ENCODE data around the gene METTL25. TPM values are rescaled to one million over a fixed set of nuclear protein-coding genes. Genes with fewer than 3 reads are reported as not detected.

METTL25 gene
- total RNA-seq, 1 experiment from 2014 or later = 6.3 TPM

DNA sequence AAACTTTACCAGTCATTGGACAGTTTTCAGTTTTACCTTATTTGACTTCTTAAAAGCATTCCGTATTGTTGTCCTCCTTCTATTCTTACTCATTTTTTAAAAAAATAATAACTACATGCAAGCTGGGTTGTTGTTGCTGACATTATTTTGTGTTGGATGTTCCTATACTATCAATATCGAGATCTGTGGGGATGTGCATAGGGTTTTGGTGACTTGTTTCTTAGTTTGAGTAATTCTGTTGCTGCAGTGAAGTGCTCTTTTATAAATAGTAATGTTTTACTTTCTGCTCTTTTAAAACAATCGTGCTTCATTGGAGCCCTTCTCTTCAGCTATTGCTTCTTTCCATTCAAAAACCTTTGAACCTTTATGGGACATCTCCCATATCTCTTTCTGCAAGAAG, 79.4 kb downstream of the METTL25 start (continued):
- TF ChIP-seq NR1H2 (CRISPR knock-in tag; IDR thresholded peaks at IDR 0.05) (no peak), ZNF121 (CRISPR knock-in tag; IDR thresholded peaks at IDR 0.05) (no peak), NFATC4 (CRISPR knock-in tag; IDR thresholded peaks at IDR 0.05) (no peak), CREM (CRISPR knock-in tag; IDR thresholded peaks at IDR 0.05) (no peak), ETV6 (CRISPR knock-in tag; IDR thresholded peaks at IDR 0.05) (no peak), TEAD4 (CRISPR knock-in tag; IDR thresholded peaks at IDR 0.05) (no peak)
- TF ChIP-seq, protein P1, sequence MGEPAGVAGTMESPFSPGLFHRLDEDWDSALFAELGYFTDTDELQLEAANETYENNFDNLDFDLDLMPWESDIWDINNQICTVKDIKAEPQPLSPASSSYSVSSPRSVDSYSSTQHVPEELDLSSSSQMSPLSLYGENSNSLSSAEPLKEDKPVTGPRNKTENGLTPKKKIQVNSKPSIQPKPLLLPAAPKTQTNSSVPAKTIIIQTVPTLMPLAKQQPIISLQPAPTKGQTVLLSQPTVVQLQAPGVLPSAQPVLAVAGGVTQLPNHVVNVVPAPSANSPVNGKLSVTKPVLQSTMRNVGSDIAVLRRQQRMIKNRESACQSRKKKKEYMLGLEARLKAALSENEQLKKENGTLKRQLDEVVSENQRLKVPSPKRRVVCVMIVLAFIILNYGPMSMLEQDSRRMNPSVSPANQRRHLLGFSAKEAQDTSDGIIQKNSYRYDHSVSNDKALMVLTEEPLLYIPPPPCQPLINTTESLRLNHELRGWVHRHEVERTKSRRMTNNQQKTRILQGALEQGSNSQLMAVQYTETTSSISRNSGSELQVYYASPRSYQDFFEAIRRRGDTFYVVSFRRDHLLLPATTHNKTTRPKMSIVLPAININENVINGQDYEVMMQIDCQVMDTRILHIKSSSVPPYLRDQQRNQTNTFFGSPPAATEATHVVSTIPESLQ (CRISPR knock-in tag; IDR thresholded peaks at IDR 0.05) = no peak

DNA sequence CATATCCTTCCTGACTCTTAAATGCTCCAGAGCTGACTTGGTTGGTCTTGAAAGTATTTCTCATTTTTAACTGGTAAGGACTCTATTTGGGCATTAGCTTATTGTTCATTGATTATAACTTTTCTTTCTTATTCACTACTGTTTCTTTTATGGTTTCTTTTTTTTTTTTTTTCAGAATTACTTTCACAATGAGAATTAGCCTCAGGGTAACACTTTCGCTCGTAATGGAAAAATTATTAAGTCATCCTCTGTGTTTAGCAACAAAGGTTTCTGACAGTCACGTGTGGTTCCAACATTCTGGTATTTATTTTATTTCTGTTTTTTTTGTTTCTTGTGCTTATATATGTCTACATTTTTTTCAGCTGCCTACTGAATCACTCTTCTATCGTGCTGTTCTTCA, 80.0 kb downstream of the METTL25 start:
- Mint-ChIP-seq H3K27ac (no peak overlapping the region), H3K36me3 (0 out of 2 replicates have a peak, but pooled peaks cover 2% of the 10 kb centered on the region), H3K4me1 (no peaks in the 10 kb centered on the region), H3K27me3 (ENCODE audit: low read depth) (no peaks in the 10 kb centered on the region), H3K4me3 (no peak overlapping the region), H3K9me3 (peaks cover 5% of the 10 kb centered on the region; the same call in 1 of the 2 replicates)
- ChIA-PET POLR2A (no interaction called here), CTCF (no interaction called here)
- ATAC-seq = no peak
- DNase-seq (ENCODE audit: low spot score) = no peak
- TF ChIP-seq MYBL2 (CRISPR knock-in tag; IDR thresholded peaks at IDR 0.05) (no peak), TEAD4 (CRISPR knock-in tag; IDR thresholded peaks at IDR 0.05) (no peak), TEAD1 (CRISPR knock-in tag; IDR thresholded peaks at IDR 0.05) (no peak), FOXP1 (CRISPR knock-in tag; IDR thresholded peaks at IDR 0.05; ENCODE audit: borderline replicate concordance) (no peak), FOXK1 (CRISPR knock-in tag; IDR thresholded peaks at IDR 0.05) (no peak), SOX15 (CRISPR knock-in tag; IDR thresholded peaks at IDR 0.05) (no peak), NFATC4 (CRISPR knock-in tag; IDR thresholded peaks at IDR 0.05) (no peak), NR2C2 (CRISPR knock-in tag; IDR thresholded peaks at IDR 0.05) (no peak)
- TF ChIP-seq, protein P2, sequence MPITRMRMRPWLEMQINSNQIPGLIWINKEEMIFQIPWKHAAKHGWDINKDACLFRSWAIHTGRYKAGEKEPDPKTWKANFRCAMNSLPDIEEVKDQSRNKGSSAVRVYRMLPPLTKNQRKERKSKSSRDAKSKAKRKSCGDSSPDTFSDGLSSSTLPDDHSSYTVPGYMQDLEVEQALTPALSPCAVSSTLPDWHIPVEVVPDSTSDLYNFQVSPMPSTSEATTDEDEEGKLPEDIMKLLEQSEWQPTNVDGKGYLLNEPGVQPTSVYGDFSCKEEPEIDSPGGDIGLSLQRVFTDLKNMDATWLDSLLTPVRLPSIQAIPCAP (CRISPR knock-in tag; IDR thresholded peaks at IDR 0.05) = no peak
- TF ChIP-seq, protein P3, sequence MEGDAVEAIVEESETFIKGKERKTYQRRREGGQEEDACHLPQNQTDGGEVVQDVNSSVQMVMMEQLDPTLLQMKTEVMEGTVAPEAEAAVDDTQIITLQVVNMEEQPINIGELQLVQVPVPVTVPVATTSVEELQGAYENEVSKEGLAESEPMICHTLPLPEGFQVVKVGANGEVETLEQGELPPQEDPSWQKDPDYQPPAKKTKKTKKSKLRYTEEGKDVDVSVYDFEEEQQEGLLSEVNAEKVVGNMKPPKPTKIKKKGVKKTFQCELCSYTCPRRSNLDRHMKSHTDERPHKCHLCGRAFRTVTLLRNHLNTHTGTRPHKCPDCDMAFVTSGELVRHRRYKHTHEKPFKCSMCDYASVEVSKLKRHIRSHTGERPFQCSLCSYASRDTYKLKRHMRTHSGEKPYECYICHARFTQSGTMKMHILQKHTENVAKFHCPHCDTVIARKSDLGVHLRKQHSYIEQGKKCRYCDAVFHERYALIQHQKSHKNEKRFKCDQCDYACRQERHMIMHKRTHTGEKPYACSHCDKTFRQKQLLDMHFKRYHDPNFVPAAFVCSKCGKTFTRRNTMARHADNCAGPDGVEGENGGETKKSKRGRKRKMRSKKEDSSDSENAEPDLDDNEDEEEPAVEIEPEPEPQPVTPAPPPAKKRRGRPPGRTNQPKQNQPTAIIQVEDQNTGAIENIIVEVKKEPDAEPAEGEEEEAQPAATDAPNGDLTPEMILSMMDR (IDR thresholded peaks at IDR 0.05) = no peak
- TF ChIP-seq, protein P4, sequence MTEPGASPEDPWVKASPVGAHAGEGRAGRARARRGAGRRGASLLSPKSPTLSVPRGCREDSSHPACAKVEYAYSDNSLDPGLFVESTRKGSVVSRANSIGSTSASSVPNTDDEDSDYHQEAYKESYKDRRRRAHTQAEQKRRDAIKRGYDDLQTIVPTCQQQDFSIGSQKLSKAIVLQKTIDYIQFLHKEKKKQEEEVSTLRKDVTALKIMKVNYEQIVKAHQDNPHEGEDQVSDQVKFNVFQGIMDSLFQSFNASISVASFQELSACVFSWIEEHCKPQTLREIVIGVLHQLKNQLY (CRISPR knock-in tag; IDR thresholded peaks at IDR 0.05) = no peak
- TF ChIP-seq, protein P5, sequence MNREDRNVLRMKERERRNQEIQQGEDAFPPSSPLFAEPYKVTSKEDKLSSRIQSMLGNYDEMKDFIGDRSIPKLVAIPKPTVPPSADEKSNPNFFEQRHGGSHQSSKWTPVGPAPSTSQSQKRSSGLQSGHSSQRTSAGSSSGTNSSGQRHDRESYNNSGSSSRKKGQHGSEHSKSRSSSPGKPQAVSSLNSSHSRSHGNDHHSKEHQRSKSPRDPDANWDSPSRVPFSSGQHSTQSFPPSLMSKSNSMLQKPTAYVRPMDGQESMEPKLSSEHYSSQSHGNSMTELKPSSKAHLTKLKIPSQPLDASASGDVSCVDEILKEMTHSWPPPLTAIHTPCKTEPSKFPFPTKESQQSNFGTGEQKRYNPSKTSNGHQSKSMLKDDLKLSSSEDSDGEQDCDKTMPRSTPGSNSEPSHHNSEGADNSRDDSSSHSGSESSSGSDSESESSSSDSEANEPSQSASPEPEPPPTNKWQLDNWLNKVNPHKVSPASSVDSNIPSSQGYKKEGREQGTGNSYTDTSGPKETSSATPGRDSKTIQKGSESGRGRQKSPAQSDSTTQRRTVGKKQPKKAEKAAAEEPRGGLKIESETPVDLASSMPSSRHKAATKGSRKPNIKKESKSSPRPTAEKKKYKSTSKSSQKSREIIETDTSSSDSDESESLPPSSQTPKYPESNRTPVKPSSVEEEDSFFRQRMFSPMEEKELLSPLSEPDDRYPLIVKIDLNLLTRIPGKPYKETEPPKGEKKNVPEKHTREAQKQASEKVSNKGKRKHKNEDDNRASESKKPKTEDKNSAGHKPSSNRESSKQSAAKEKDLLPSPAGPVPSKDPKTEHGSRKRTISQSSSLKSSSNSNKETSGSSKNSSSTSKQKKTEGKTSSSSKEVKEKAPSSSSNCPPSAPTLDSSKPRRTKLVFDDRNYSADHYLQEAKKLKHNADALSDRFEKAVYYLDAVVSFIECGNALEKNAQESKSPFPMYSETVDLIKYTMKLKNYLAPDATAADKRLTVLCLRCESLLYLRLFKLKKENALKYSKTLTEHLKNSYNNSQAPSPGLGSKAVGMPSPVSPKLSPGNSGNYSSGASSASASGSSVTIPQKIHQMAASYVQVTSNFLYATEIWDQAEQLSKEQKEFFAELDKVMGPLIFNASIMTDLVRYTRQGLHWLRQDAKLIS (CRISPR knock-in tag; IDR thresholded peaks at IDR 0.05; ENCODE audit: borderline replicate concordance) = no peak

All from WTC11 (cell line).